ENCODE results near the gene NFIB.

DNA sequence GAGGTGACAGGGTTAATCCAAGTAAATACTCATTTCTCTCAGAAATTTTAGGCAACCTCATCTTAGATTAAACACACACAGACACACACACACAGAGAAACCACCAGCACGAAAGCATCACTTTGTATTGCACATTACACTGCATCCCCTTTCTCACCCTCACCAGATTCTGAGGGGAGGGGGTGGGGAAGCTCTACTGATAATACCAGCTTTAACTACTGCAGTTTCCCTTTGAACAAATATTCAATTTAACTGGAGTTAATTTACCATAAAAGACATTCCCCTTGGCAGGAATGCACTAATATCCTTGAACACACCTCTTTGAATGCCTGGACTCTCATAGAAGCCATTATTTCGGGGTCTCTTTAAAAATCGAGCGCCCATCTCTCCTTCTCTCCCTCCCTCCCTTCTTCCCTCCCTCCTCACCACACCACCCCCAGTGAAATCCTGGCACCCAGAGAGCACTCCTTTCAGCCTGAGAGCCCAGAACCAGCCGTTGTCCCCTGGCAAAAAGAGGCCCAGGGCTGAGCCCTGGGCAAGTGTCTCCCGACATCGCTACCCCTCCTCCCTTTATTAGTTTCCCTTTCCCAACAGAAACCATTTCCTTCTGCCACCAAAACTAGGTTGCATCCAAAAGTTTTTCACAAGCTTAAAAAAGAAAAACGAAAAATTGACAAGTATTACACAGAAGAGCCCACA lies 2.8 kb upstream of the NFIB start:
- TF ChIP-seq ZNF274 (IDR thresholded peaks at IDR 0.05; ENCODE audit: low read depth, low read length) = no peak
- no peak for TF ChIP-seq YY1 (IDR thresholded peaks at IDR 0.05; ENCODE audit: insufficient read depth, insufficient read length)

All from NT2/D1 (cell line).